ENCODE measurements around the gene EOLA1. TPM values are rescaled to one million over a fixed set of nuclear protein-coding genes. Genes with fewer than 3 reads are reported as not detected.
"Not testable (repeated sequence)": the region's sequence is repeated elsewhere in the genome, so short reads cannot be mapped to it uniquely, and the experiment has no call there.

The EOLA1 gene
- polyA plus RNA-seq, 2 of the 4 experiments (the other 2 are of a cell fraction): 14.5 to 23.3 TPM

DNA sequence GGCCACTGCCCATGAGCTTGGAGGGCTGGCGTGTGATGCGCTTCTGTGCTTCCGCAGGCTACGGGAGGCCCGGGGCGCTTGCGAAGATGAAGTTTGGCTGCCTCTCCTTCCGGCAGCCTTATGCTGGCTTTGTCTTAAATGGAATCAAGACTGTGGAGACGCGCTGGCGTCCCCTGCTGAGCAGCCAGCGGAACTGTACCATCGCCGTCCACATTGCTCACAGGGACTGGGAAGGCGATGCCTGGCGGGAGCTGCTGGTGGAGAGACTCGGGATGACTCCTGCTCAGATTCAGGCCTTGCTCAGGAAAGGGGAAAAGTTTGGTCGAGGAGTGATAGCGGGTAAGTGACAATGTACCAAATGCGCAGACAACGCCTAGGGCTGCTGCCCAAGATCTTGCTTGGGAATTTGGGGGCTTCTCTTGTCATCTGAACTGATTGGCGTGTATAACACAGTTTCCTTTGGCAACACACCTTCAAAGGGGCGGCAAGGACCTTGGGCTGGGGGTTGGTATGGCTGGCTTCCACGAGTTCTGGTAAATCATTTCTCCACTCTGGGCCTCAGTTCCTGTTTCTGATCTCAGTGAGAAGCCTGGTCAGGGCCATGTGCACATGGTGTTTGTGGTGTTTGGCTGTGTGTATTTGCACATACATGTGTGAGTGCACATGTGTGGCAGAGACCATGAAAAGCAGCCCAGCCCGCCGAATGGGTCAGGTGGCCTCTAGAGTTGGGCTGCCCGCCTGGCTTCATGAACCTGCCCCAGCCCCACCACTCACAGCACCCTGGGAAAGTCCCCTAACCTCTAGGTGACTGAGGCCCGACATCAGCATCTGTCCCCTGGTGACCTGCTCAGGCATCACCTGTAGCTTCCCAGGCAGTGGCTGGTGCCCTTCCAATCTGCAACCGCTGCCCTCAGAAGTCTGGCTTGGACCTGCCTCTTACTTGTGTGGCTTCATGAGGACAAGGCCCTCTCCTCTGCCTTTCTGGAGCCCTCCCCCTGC, 5.0 kb downstream of the EOLA1 start:
- CTCF ChIA-PET, H3K4me3 ChIP-seq, H3K4me2 ChIP-seq, H3K4me1 ChIP-seq, POLR2A ChIA-PET, H3K27ac ChIP-seq, H3K9me3 ChIP-seq, FAIRE-seq: not testable (repeated sequence)
- DNase-seq (ENCODE audit: low read depth in 1 of 2, low spot score in 1 of 2) (peak in 1 of 2 experiments; percentile 60), ATAC-seq (peak in 1 of 2 experiments; percentile 54; a peak in 3 of 6 replicates)
- TF ChIP-seq RAD21 (conservative IDR thresholded peaks at IDR 0.05 in 1 of 2, IDR thresholded peaks at IDR 0.05 in 1 of 2): peak in 1 of 2 experiments; percentile 21; a peak in 1 of 5 replicates
- WGBS (ENCODE audit: missing lambda C conversion rate): 76% methylated on average over 16 of the region's 29 CpGs

DNA sequence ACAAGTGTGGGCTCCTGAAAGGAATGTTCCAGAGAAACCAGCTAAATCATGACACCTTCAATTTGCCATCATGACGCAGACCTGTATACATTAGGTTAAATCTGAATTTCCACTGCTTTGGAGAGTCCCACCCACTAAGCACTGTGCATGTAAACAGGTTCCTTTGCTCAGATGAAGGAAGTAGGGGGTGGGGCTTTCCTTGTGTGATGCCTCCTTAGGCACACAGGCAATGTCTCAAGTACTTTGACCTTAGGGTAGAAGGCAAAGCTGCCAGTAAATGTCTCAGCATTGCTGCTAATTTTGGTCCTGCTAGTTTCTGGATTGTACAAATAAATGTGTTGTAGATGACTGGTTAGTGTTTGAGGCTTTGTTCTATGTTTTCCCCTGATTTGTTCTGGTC, 6.2 kb downstream of the EOLA1 start:
- not testable (repeated sequence) for FAIRE-seq

DNA sequence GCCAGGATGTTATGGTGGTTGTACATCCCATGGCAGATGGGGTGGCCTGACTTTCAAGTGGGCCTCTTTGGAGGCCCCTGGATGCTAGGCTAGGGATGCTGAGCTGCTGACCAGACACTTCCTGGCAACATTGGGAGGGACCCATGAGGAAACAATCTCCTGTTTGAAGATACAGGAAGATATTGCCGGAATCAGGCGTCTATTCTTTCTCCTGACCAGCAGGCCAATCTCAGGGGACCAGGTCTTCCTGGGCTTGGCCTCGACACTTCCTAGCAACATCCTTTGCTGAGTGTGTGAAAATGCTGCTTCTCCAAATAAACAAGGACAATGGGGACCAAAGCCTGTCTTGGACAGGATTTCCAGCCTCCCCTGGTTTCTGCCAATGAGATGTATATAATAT, 7.0 kb downstream of the EOLA1 start:
- H3K27ac ChIP-seq; CTCF ChIA-PET; ATAC-seq; H3K4me2 ChIP-seq; POLR2A ChIA-PET; H3K4me1 ChIP-seq; H3K9me3 ChIP-seq; DNase-seq (ENCODE audit: low read depth in 1 of 2, low spot score in 1 of 2); H3K4me3 ChIP-seq: not testable (repeated sequence)
- FAIRE-seq: peak; percentile 88
- WGBS (ENCODE audit: missing lambda C conversion rate): no CpG with 5 or more reads among the region's 3 CpGs

More for the DNA sequence above, 6.2 kb downstream of the EOLA1 start:
- POLR2A ChIA-PET; H3K4me3 ChIP-seq; ATAC-seq; CTCF ChIA-PET; H3K4me2 ChIP-seq; H3K9me3 ChIP-seq; H3K4me1 ChIP-seq; H3K27ac ChIP-seq; DNase-seq (ENCODE audit: low read depth in 1 of 2, low spot score in 1 of 2): not testable (repeated sequence)
- 100% methylated on average over 1 of the region's 1 CpG for WGBS (ENCODE audit: missing lambda C conversion rate)

DNA sequence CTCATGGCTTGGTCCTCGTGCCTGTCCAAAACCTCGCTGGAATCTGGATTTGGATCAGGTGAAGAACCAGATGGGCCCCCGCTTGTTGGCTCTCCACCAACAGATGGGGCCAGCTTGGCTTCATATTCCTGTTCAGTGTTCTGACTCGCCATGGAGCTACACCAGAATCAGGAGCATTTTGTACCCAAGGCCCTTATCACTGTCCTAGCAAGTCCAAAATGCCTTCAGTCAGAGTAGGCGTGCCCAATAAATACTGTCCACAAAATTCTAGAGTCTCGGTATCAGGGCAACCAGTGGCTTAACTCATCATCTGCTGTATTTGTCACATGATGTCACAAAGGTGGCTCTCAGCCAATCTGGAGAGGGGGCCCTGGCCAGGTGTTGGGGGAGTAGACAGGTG, 8.9 kb downstream of the EOLA1 start, which contains the start of gene HSFX3:
Gene HSFX3 (minus strand): TSS at position 224 of the 400 bp plus-strand sequence. CDS start 72 bp downstream, at position 152.
- FAIRE-seq; H3K27ac ChIP-seq; H3K4me3 ChIP-seq; H3K4me1 ChIP-seq; CTCF ChIA-PET; H3K4me2 ChIP-seq; H3K9me3 ChIP-seq; ATAC-seq; DNase-seq (ENCODE audit: low read depth in 1 of 2, low spot score in 1 of 2); POLR2A ChIA-PET: not testable (repeated sequence)
- WGBS (ENCODE audit: missing lambda C conversion rate): no CpG with 5 or more reads among the region's 6 CpGs

DNA sequence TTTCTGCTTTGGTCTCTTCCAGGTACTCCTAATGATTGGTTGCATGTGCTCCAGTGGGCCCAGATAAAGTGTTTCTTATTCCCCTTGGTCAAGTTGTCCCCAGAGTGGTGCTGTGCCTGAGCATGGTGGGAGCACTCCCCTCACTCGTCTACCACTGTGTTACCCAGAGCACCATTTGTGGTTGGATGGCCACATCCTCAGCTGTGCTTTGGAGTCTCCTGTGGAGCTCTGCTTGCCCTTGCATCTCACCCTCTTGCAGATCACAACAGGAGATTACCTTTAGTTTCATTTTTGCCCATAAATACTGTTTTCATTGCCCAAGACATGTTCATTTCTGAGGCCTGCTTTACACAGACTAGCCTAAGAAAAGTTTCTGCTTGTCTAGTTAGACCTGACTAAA, 9.6 kb downstream of the EOLA1 start:
- ATAC-seq; POLR2A ChIA-PET; DNase-seq (ENCODE audit: low read depth in 1 of 2, low spot score in 1 of 2); H3K27ac ChIP-seq; FAIRE-seq; H3K4me1 ChIP-seq; H3K9me3 ChIP-seq; CTCF ChIA-PET; H3K4me2 ChIP-seq; H3K4me3 ChIP-seq: not testable (repeated sequence)
- WGBS (ENCODE audit: missing lambda C conversion rate): 100% methylated on average over 1 of the region's 1 CpG

DNA sequence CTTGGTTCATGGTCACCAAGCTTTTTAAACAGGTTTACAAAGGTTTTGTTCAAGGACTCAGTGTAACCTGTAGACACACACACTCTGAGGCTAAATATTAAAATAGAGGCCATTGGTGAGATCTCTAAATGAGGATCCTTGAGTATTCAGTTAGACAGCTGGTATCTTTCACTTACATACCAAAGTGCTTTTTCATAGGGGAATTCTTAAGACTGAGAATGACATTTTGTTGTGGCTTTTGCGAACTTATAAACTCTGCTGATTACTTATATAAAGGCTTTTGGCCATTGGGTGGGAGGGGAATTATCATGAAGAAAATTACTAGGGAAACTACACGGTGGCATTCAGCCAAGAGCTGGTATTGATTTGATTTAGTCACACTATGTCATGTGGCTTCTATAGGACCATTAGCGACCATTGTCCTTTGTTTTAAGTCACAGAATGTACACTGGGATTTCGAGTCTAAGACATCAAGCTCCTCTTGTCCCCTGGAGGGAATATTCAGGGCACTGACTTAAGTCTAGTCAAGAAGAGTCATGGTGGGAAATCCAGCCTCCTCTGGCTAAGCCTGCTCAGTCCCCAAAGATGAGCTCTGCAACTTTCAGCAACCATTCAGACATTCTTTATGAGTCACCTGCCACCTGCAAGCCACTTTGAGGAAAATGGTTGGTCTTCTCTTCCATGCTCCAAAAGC, 10.6 kb downstream of the EOLA1 start:
- CTCF ChIA-PET; H3K27ac ChIP-seq; DNase-seq (ENCODE audit: low read depth in 1 of 2, low spot score in 1 of 2); ATAC-seq; H3K4me2 ChIP-seq; H3K4me3 ChIP-seq; H3K4me1 ChIP-seq; FAIRE-seq; H3K9me3 ChIP-seq; POLR2A ChIA-PET: not testable (repeated sequence)
- WGBS (ENCODE audit: missing lambda C conversion rate): no CpG with 5 or more reads among the region's 4 CpGs

DNA sequence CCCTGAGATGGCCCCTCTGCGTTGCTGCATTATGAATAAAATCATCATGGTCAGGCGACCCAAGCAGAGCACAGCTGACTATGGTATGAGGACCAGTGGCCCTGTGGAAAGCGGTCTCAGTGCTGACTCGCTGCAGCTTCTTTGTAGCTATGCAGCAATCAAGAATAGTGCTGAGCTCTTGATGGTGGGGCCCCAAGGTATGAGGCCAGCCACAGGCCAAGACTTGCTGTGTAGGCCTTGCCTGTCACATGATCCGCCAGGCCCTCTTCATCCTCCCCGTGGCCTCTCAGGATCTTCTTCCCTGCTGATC, 11.1 kb downstream of the EOLA1 start:
- H3K4me3 ChIP-seq; ATAC-seq; FAIRE-seq; DNase-seq (ENCODE audit: low read depth in 1 of 2, low spot score in 1 of 2); H3K27ac ChIP-seq; H3K9me3 ChIP-seq; H3K4me2 ChIP-seq; H3K4me1 ChIP-seq; CTCF ChIA-PET; POLR2A ChIA-PET: not testable (repeated sequence)
- no CpG with 5 or more reads among the region's 6 CpGs for WGBS (ENCODE audit: missing lambda C conversion rate)

DNA sequence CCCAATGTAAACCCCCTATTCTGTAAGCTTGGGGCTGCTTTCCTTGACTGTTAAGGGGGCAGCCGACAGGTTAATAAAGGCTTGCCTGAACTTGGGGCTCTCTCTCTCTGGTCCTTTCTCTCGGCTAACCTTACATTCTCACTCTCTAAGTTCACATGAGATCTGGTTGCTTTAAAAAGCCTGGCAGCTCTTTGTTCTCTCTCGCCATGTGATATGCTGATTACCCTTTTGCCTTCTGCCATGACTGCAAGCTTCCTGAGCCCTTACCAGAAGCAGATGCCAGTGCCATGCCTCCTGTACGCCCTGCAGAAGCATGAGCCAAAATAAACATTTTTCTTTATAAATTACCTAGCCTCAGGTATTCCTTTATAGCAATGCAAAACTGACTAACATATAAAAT, 14.4 kb downstream of the EOLA1 start:
- H3K4me3 ChIP-seq; H3K4me1 ChIP-seq; H3K27ac ChIP-seq; CTCF ChIA-PET; ATAC-seq; DNase-seq (ENCODE audit: low read depth in 1 of 2, low spot score in 1 of 2); FAIRE-seq; POLR2A ChIA-PET; H3K4me2 ChIP-seq; H3K9me3 ChIP-seq: not testable (repeated sequence)
- WGBS (ENCODE audit: missing lambda C conversion rate): no CpG with 5 or more reads among the region's 4 CpGs
